GM06990 (cell line): ENCODE results near the gene COL5A2.

Source experiments
- DNase-seq: peaks from one replicate; pipeline ENCODE4 v3.0.0-alpha.2; 2011; ENCODE audit not compliant: insufficient read length; ENCODE audit errors: extremely low read depth
- H3K27me3 ChIP-seq: replicated peaks from 2 replicates; pipeline ENCODE4 v1.6.0; 2011; ENCODE audit warnings: low read length; ENCODE audit not compliant: control insufficient read depth, insufficient read depth
- H3K36me3 ChIP-seq: 2 replicates; pipeline ENCODE4 v1.5.1; 2011; ENCODE audit warnings: low read length; ENCODE audit not compliant: control insufficient read depth, insufficient read depth
- H3K4me3 ChIP-seq: replicated peaks from 2 replicates; pipeline ENCODE4 v1.5.1; 2011; ENCODE audit warnings: low read depth, mild to moderate bottlenecking, control low read depth, low read length
- CTCF ChIP-seq: IDR thresholded peaks from 2 replicates; pipeline ENCODE4 v1.5.1; 2011; ENCODE audit warnings: low read length, control low read depth, mild to moderate bottlenecking, inconsistent platforms; ENCODE audit not compliant: insufficient read depth, poor library complexity, severe bottlenecking

COL5A2 gene

GRCh38 chr2:189178726-189179569 lies 613 bp downstream of the COL5A2 start:
- DNase-seq, result no peak
- no peaks in the 10 kb centered on the region for H3K27me3 ChIP-seq
- TF ChIP-seq CTCF, result no peak
- no peak overlapping the region for H3K4me3 ChIP-seq
- no peaks in the 10 kb centered on the region for H3K36me3 ChIP-seq

- no peak for TF ChIP-seq CTCF
- no peaks in the 10 kb centered on the region for H3K27me3 ChIP-seq
- DNase-seq, result no peak
- no peaks in the 10 kb centered on the region for H3K36me3 ChIP-seq
- no peak overlapping the region for H3K4me3 ChIP-seq
These were observed 1.5 kb downstream of the COL5A2 start for GRCh38 chr2:189178054-189178453.

GRCh38 chr2:189177251-189177840 lies 2.2 kb downstream of the COL5A2 start:
- Histone ChIP-seq H3K4me3 (no peak overlapping the region), H3K27me3 (no peaks in the 10 kb centered on the region)
- no peak for TF ChIP-seq CTCF

GRCh38 chr2:189176516-189176915 lies 3.0 kb downstream of the COL5A2 start:
- Histone ChIP-seq H3K4me3 (no peak overlapping the region), H3K36me3 (no peaks in the 10 kb centered on the region), H3K27me3 (no peaks in the 10 kb centered on the region)
- no peak for DNase-seq
- TF ChIP-seq CTCF, result no peak

More at GRCh38 chr2:189177251-189177840, 2.2 kb downstream of the COL5A2 start:
- DNase-seq, result no peak
- H3K36me3 ChIP-seq, result no peaks in the 10 kb centered on the region

GRCh38 chr2:189175869-189176433 lies 3.6 kb downstream of the COL5A2 start:
- DNase-seq, result no peak
- no peaks in the 10 kb centered on the region for H3K27me3 ChIP-seq
- TF ChIP-seq CTCF, result no peak
- H3K4me3 ChIP-seq, result no peak overlapping the region
- H3K36me3 ChIP-seq, result no peaks in the 10 kb centered on the region
